Liver (tissue), 9 donors: ENCODE results near the gene FGR. TPM values are rescaled to one million over a fixed set of nuclear protein-coding genes. Genes with fewer than 3 reads are reported as not detected.

Experiments used
- DNase-seq: peaks from one replicate; pipeline ENCODE4 v3.0.0-alpha.2; 2017; ENCODE audit warnings: low spot score
- H3K27ac ChIP-seq, 2 donors: one replicate each; pipeline ENCODE4 v1.7.0; 2013; ENCODE audit warnings: inconsistent platforms in 2 of 2, low read length in 2 of 2, control low read depth in 1 of 2, low read depth in 1 of 2, mild to moderate bottlenecking in 1 of 2
- H3K27me3 ChIP-seq, 4 donors: one replicate each; pipeline versions ENCODE4 v1.6.1 to v1.7.0; 2013; ENCODE audit warnings: low read length in 3 of 4, inconsistent platforms in 1 of 4, mild to moderate bottlenecking in 1 of 4, moderate library complexity in 1 of 4; ENCODE audit not compliant: control insufficient read depth in 4 of 4, insufficient read depth in 4 of 4
- H3K36me3 ChIP-seq, 4 donors: one replicate each; pipeline versions ENCODE4 v1.6.1 to v1.7.0; 2013; ENCODE audit warnings: low read length in 3 of 4, mild to moderate bottlenecking in 3 of 4, low read depth in 1 of 4, moderate library complexity in 1 of 4; ENCODE audit not compliant: control insufficient read depth in 4 of 4, insufficient read depth in 3 of 4
- H3K4me1 ChIP-seq, 4 donors: one replicate each; pipeline versions ENCODE4 v1.6.1 to v1.7.0; 2013; ENCODE audit warnings: low read length in 3 of 4, mild to moderate bottlenecking in 3 of 4, moderate library complexity in 1 of 4; ENCODE audit not compliant: control insufficient read depth in 4 of 4, insufficient read depth in 4 of 4
- H3K4me3 ChIP-seq, 3 donors: one replicate each; pipeline versions ENCODE4 v1.6.1 to v1.7.0; 2013; ENCODE audit warnings: low read length in 3 of 3, control low read depth in 1 of 3, low read depth in 1 of 3, mild to moderate bottlenecking in 1 of 3
- H3K9ac ChIP-seq, 2 donors: one replicate each; pipeline ENCODE4 v1.7.0; 2013; ENCODE audit warnings: low read length in 2 of 2, mild to moderate bottlenecking in 2 of 2, moderate library complexity in 2 of 2, control low read depth in 1 of 2, low read depth in 1 of 2
- H3K9me3 ChIP-seq, 4 donors: one replicate each; pipeline versions ENCODE4 v1.6.1 to v1.7.0; 2013; ENCODE audit warnings: low read length in 3 of 4; ENCODE audit not compliant: control insufficient read depth in 4 of 4
- EGR1 ChIP-seq, 2 donors: IDR thresholded peaks; 2 replicates each; pipeline ENCODE4 v1.6.1; 2016 to 2018; ENCODE audit warnings: antibody characterized with exemption in 2 of 2, low read depth in 2 of 2
- FOXA1 ChIP-seq: IDR thresholded peaks from 2 replicates; pipeline ENCODE4 v1.6.1; 2016; ENCODE audit warnings: antibody characterized with exemption
- FOXA2 ChIP-seq: IDR thresholded peaks from 2 replicates; pipeline ENCODE4 v1.6.1; 2016; ENCODE audit warnings: antibody characterized with exemption
- GABPA ChIP-seq, 2 donors: IDR thresholded peaks in 1 of 2; conservative IDR thresholded peaks in 1 of 2; 2 replicates each; pipeline ENCODE4 v1.6.1; 2016; ENCODE audit warnings: antibody characterized with exemption in 2 of 2, mild to moderate bottlenecking in 1 of 2, moderate library complexity in 1 of 2
- HNF4A ChIP-seq, 2 donors: conservative IDR thresholded peaks; 2 replicates each; pipeline ENCODE4 v1.6.1; 2016; ENCODE audit warnings: antibody characterized with exemption in 2 of 2, mild to moderate bottlenecking in 2 of 2
- HNF4G ChIP-seq: IDR thresholded peaks from 2 replicates; pipeline ENCODE4 v1.6.1; 2016; ENCODE audit warnings: antibody characterized with exemption
- JUND ChIP-seq, 2 donors: IDR thresholded peaks; 2 replicates each; pipeline ENCODE4 v1.6.1; 2016; ENCODE audit warnings: antibody characterized with exemption in 2 of 2
- NR2F2 ChIP-seq: IDR thresholded peaks from 2 replicates; pipeline ENCODE4 v1.6.1; 2016; ENCODE audit warnings: antibody characterized with exemption
- RAD21 ChIP-seq, 2 donors: IDR thresholded peaks; 2 replicates each; pipeline ENCODE4 v1.6.1; 2016; ENCODE audit warnings: antibody characterized with exemption in 2 of 2, mild to moderate bottlenecking in 2 of 2
- RXRA ChIP-seq, 2 donors: IDR thresholded peaks; 2 replicates each; pipeline ENCODE4 v1.6.1; 2017 to 2018; ENCODE audit warnings: antibody characterized with exemption in 2 of 2, mild to moderate bottlenecking in 1 of 2
- SP1 ChIP-seq: IDR thresholded peaks from 2 replicates; pipeline ENCODE4 v1.6.1; 2018; ENCODE audit warnings: antibody characterized with exemption, mild to moderate bottlenecking
- TAF1 ChIP-seq: conservative IDR thresholded peaks from 2 replicates; pipeline ENCODE4 v1.6.1; 2016; ENCODE audit warnings: antibody characterized with exemption, mild to moderate bottlenecking
- YY1 ChIP-seq: IDR thresholded peaks from 2 replicates; pipeline ENCODE4 v1.6.1; 2016; ENCODE audit warnings: antibody characterized with exemption, mild to moderate bottlenecking
- WGBS: extraction: QIAGEN DNeasy Blood & Tissue Kit; methylation state at CpG from one replicate; pipeline ENCODE4 v1.1.7; 2013; 5-methylcytosine and 5-hydroxymethylcytosine counted together
- polyA plus RNA-seq, 2 donors: library from polyadenylated mRNA; stranded (reverse) in 1 of 2; unstranded in 1 of 2; fragments of 200-250 nt in 1 of 2; fragments of >200 nt in 1 of 2; fragmentation: Nextera tagmentation in 1 of 2; extraction: Ambion mirVana in 1 of 2; gene quantifications; one replicate each; pipeline versions ENCODE4 v1.2.1 to v1.2.3, GENCODE V29; 2013 to 2015
- total RNA-seq, 2 donors: library from RNA; depleted of rRNA; stranded (reverse); fragments of >200 nt; gene quantifications; one replicate each; pipeline ENCODE4 v1.2.3, GENCODE V29; 2014
- TF ChIP-seq, protein P1 (sequence below): IDR thresholded peaks from 2 replicates; pipeline ENCODE4 v1.6.1; 2016; ENCODE audit warnings: antibody characterized with exemption, mild to moderate bottlenecking
- TF ChIP-seq, protein P2 (sequence below): IDR thresholded peaks from 2 replicates; pipeline ENCODE4 v1.6.1; 2016; ENCODE audit warnings: antibody characterized with exemption
- TF ChIP-seq, protein P3 (sequence below): fragments of 150-350 bp; IDR thresholded peaks from 2 replicates; pipeline ENCODE4 v1.5.1; 2017; ENCODE audit warnings: improper control_type of control experiment, low read depth, low read length; ENCODE audit not compliant: missing input control
- TF ChIP-seq, protein P4 (sequence below): IDR thresholded peaks from 2 replicates; pipeline ENCODE4 v1.6.1; 2016; ENCODE audit warnings: antibody characterized with exemption
- TF ChIP-seq, protein P5 (sequence below): IDR thresholded peaks from 2 replicates; pipeline ENCODE4 v1.6.1; 2016; ENCODE audit warnings: antibody characterized with exemption
- donor health status: healthy.
- donor health status: healthy.
- donor health status: healthy.
- donor health status: healthy.
- donor health status: healthy.

FGR gene
- total and polyA plus RNA-seq, 4 donors, result 2.8 to 20.2 (median 6.2) TPM

DNA sequence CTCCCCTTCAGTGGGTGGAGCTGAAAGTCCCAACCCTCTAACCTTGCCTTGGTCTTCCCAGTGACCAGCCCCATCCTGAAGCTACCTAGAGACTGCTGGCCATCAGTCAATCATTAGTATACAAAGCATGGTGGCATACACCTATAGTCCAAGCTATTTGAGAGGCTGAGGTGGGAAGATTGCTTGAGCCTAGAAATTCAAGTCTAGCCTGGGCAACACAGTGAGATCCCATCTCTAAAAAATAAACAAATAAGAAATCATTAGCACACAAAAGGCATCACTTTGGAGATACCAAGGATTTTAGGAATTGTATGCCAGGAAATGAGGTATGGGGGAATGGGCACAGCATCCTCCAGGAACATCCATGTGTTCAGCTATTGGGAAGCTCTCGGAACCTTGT lies 41.4 kb upstream of the FGR start:
- Histone ChIP-seq H3K27me3 (no peaks in the 10 kb centered on the region), H3K9me3 (peaks cover 0 to 3% (median 0%) of the 10 kb centered on the region in 4 donors), H3K9ac (no peak overlapping the region), H3K4me3 (no peak overlapping the region), H3K4me1 (peaks cover 5 to 13% (median 10%) of the 10 kb centered on the region in 4 donors), H3K36me3 (no peaks in the 10 kb centered on the region), H3K27ac (no peak overlapping the region)
- WGBS, result 100% methylated on average over 1 of the region's 1 CpG
- no peak for DNase-seq
- no peak for TF ChIP-seq FOXA2
- no peak for TF ChIP-seq TAF1
- TF ChIP-seq, protein P1, sequence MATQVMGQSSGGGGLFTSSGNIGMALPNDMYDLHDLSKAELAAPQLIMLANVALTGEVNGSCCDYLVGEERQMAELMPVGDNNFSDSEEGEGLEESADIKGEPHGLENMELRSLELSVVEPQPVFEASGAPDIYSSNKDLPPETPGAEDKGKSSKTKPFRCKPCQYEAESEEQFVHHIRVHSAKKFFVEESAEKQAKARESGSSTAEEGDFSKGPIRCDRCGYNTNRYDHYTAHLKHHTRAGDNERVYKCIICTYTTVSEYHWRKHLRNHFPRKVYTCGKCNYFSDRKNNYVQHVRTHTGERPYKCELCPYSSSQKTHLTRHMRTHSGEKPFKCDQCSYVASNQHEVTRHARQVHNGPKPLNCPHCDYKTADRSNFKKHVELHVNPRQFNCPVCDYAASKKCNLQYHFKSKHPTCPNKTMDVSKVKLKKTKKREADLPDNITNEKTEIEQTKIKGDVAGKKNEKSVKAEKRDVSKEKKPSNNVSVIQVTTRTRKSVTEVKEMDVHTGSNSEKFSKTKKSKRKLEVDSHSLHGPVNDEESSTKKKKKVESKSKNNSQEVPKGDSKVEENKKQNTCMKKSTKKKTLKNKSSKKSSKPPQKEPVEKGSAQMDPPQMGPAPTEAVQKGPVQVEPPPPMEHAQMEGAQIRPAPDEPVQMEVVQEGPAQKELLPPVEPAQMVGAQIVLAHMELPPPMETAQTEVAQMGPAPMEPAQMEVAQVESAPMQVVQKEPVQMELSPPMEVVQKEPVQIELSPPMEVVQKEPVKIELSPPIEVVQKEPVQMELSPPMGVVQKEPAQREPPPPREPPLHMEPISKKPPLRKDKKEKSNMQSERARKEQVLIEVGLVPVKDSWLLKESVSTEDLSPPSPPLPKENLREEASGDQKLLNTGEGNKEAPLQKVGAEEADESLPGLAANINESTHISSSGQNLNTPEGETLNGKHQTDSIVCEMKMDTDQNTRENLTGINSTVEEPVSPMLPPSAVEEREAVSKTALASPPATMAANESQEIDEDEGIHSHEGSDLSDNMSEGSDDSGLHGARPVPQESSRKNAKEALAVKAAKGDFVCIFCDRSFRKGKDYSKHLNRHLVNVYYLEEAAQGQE, result no peak
- no peak for TF ChIP-seq FOXA1
- TF ChIP-seq, protein P2, sequence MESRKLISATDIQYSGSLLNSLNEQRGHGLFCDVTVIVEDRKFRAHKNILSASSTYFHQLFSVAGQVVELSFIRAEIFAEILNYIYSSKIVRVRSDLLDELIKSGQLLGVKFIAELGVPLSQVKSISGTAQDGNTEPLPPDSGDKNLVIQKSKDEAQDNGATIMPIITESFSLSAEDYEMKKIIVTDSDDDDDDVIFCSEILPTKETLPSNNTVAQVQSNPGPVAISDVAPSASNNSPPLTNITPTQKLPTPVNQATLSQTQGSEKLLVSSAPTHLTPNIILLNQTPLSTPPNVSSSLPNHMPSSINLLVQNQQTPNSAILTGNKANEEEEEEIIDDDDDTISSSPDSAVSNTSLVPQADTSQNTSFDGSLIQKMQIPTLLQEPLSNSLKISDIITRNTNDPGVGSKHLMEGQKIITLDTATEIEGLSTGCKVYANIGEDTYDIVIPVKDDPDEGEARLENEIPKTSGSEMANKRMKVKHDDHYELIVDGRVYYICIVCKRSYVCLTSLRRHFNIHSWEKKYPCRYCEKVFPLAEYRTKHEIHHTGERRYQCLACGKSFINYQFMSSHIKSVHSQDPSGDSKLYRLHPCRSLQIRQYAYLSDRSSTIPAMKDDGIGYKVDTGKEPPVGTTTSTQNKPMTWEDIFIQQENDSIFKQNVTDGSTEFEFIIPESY, result no peak
- TF ChIP-seq, protein P3, sequence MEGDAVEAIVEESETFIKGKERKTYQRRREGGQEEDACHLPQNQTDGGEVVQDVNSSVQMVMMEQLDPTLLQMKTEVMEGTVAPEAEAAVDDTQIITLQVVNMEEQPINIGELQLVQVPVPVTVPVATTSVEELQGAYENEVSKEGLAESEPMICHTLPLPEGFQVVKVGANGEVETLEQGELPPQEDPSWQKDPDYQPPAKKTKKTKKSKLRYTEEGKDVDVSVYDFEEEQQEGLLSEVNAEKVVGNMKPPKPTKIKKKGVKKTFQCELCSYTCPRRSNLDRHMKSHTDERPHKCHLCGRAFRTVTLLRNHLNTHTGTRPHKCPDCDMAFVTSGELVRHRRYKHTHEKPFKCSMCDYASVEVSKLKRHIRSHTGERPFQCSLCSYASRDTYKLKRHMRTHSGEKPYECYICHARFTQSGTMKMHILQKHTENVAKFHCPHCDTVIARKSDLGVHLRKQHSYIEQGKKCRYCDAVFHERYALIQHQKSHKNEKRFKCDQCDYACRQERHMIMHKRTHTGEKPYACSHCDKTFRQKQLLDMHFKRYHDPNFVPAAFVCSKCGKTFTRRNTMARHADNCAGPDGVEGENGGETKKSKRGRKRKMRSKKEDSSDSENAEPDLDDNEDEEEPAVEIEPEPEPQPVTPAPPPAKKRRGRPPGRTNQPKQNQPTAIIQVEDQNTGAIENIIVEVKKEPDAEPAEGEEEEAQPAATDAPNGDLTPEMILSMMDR, result no peak
- TF ChIP-seq EGR1 (IDR thresholded peaks at IDR 0.05; ENCODE audit: low read depth in 2 of 2), result no peak
- TF ChIP-seq, protein P4, sequence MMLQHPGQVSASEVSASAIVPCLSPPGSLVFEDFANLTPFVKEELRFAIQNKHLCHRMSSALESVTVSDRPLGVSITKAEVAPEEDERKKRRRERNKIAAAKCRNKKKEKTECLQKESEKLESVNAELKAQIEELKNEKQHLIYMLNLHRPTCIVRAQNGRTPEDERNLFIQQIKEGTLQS, result no peak
- no peak for TF ChIP-seq HNF4A (conservative IDR thresholded peaks at IDR 0.05)
- no peak for TF ChIP-seq YY1
- no peak for TF ChIP-seq GABPA (IDR thresholded peaks at IDR 0.05 in 1 of 2, conservative IDR thresholded peaks at IDR 0.05 in 1 of 2)
- TF ChIP-seq, protein P5, sequence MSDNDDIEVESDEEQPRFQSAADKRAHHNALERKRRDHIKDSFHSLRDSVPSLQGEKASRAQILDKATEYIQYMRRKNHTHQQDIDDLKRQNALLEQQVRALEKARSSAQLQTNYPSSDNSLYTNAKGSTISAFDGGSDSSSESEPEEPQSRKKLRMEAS, result no peak
- no peak for TF ChIP-seq JUND (IDR thresholded peaks at IDR 0.05)
- TF ChIP-seq RXRA (IDR thresholded peaks at IDR 0.05), result no peak
- no peak for TF ChIP-seq HNF4G
- no peak for TF ChIP-seq RAD21 (IDR thresholded peaks at IDR 0.05)

DNA sequence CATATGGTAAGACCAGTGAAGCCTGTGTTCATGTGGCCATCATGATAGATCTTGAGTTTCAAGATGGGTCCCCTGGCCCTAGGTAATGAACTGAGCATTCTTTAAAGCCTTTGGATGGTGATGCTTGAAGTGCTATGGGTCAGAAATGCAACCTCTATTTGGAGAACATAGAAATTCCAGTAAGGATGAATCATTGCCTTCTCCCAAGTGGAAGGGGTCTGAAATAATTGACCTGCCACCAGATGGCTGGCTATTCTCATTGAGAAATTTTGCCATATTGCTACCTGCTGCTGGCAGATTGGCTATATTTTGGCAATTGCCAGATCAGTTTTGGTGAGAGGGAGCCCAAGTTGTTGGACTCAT lies 37.7 kb upstream of the FGR start:
- Histone ChIP-seq H3K9me3 (no peaks in the 10 kb centered on the region), H3K9ac (no peak overlapping the region), H3K4me3 (peak overlapping the region in 1 of 3 donors; percentile 70), H3K4me1 (peaks cover 5 to 35% (median 23%) of the 10 kb centered on the region in 4 donors), H3K27me3 (no peaks in the 10 kb centered on the region), H3K36me3 (peaks cover 0 to 4% (median 0%) of the 10 kb centered on the region in 4 donors), H3K27ac (peak overlapping the region; percentile 77 to 82)
- DNase-seq, result no peak
- TF ChIP-seq, protein P2, result no peak
- TF ChIP-seq TAF1 (no peak), HNF4G (no peak), EGR1 (IDR thresholded peaks at IDR 0.05; ENCODE audit: low read depth in 2 of 2) (no peak), HNF4A (conservative IDR thresholded peaks at IDR 0.05) (no peak), NR2F2 (no peak), SP1 (no peak), YY1 (no peak)
- TF ChIP-seq, protein P4, result no peak
- TF ChIP-seq, protein P1, result no peak
- TF ChIP-seq, protein P5, result no peak
